Activated CD8-positive, alpha-beta memory T cell treated with anti-CD3 and anti-CD28 coated beads, Interleukin-2, amount 50 U/mL, for 1 hour (primary cell): ENCODE data around the gene USP11.
"Not testable (repeated sequence)": the region's sequence is repeated elsewhere in the genome, so short reads cannot be mapped to it uniquely, and the experiment has no call there.

Experiments
- DNase-seq: peaks from one replicate; pipeline ENCODE4 v3.0.0-alpha.2; 2020; ENCODE audit errors: extremely low read depth

Gene USP11

GRCh38 chrX:47245156-47245555 lies 12.3 kb downstream of the USP11 start:
- DNase-seq = no peak

- no peak for DNase-seq
Observed at GRCh38 chrX:47247206-47247998, 14.6 kb downstream of the USP11 start.

- DNase-seq = no peak
Observed at GRCh38 chrX:47247999-47248320, 15.2 kb downstream of the USP11 start.

GRCh38 chrX:47248576-47248975 lies 15.8 kb downstream of the USP11 start:
- DNase-seq = no peak

GRCh38 chrX:47250017-47250347 lies 17.2 kb downstream of the USP11 start:
- DNase-seq = no peak

GRCh38 chrX:47257620-47258019 lies 24.8 kb downstream of the USP11 start:
- DNase-seq = not testable (repeated sequence)

GRCh38 chrX:47264483-47265173 lies 31.8 kb downstream of the USP11 start:
- no peak for DNase-seq

- no peak for DNase-seq
Observed at GRCh38 chrX:47266643-47267042, 33.8 kb downstream of the USP11 start.

GRCh38 chrX:47272013-47272408 lies 39.2 kb downstream of the USP11 start:
- DNase-seq = no peak

- DNase-seq = no peak
Observed at GRCh38 chrX:47273011-47273730, 40.4 kb downstream of the USP11 start.

GRCh38 chrX:47278691-47279090 lies 45.9 kb downstream of the USP11 start:
- DNase-seq = no peak

- DNase-seq = no peak
Observed at GRCh38 chrX:47283015-47283771, 50.4 kb downstream of the USP11 start.

- not testable (repeated sequence) for DNase-seq
Observed at GRCh38 chrX:47284616-47285015, 51.8 kb downstream of the USP11 start.

GRCh38 chrX:47285836-47286320 lies 53.1 kb downstream of the USP11 start:
- DNase-seq = no peak

- DNase-seq = no peak
Observed at GRCh38 chrX:47293106-47293505, 60.3 kb downstream of the USP11 start.

GRCh38 chrX:47296766-47297365 lies 64.1 kb downstream of the USP11 start:
- DNase-seq = no peak

GRCh38 chrX:47297874-47298273 lies 65.1 kb downstream of the USP11 start:
- no peak for DNase-seq
